ENCODE results near the gene DICER1.
"Not testable (repeated sequence)": the region's sequence is repeated elsewhere in the genome, so short reads cannot be mapped to it uniquely, and the experiment has no call there.

DICER1 gene

GRCh38 chr14:95157327-95158189 is at the start of gene DICER1:
DICER1 (minus strand) TSS chr14:95157529; CDS start chr14:95133458, 24,071 bp downstream.
- DNase-seq: peak; percentile 93

- DNase-seq: peak; percentile 34
Measured at GRCh38 chr14:95206534-95206933, 49.2 kb upstream of the DICER1 start.

GRCh38 chr14:95204705-95205104 is 47.4 kb upstream of the DICER1 start:
- no peak for DNase-seq

- DNase-seq: not testable (repeated sequence)
Measured at GRCh38 chr14:95201745-95202144, 44.4 kb upstream of the DICER1 start.

- no peak for DNase-seq
Measured at GRCh38 chr14:95200404-95200803, 43.1 kb upstream of the DICER1 start.

GRCh38 chr14:95199298-95199983 is 42.1 kb upstream of the DICER1 start:
- DNase-seq: no peak

- no peak for DNase-seq
Measured at GRCh38 chr14:95198320-95198719, 41.0 kb upstream of the DICER1 start.

- no peak for DNase-seq
Measured at GRCh38 chr14:95197551-95197950, 40.2 kb upstream of the DICER1 start.

- DNase-seq: no peak
Measured at GRCh38 chr14:95196826-95197545, 39.7 kb upstream of the DICER1 start.

GRCh38 chr14:95196268-95196667 is 38.9 kb upstream of the DICER1 start:
- DNase-seq: no peak

- no peak for DNase-seq
Measured at GRCh38 chr14:95195031-95195430, 37.7 kb upstream of the DICER1 start.

GRCh38 chr14:95193081-95193480 is 35.8 kb upstream of the DICER1 start:
- no peak for DNase-seq

- no peak for DNase-seq
Measured at GRCh38 chr14:95192311-95192710, 35.0 kb upstream of the DICER1 start.

- no peak for DNase-seq
Measured at GRCh38 chr14:95191445-95192199, 34.3 kb upstream of the DICER1 start.

- DNase-seq: no peak
Measured at GRCh38 chr14:95190857-95191256, 33.5 kb upstream of the DICER1 start.

GRCh38 chr14:95190346-95190840 is 33.1 kb upstream of the DICER1 start:
- no peak for DNase-seq

- DNase-seq: peak; percentile 47
Measured at GRCh38 chr14:95189367-95190132, 32.2 kb upstream of the DICER1 start.

- DNase-seq: no peak
Measured at GRCh38 chr14:95188380-95188779, 31.1 kb upstream of the DICER1 start.

- no peak for DNase-seq
Measured at GRCh38 chr14:95185767-95186392, 28.6 kb upstream of the DICER1 start.

- DNase-seq: peak; percentile 49
Measured at GRCh38 chr14:95185033-95185766, 27.9 kb upstream of the DICER1 start.

- no peak for DNase-seq
Measured at GRCh38 chr14:95184413-95184790, 27.1 kb upstream of the DICER1 start.

Data from fibroblast of skin of right biceps (primary cell).